Stimulated activated CD4-positive, alpha-beta T cell treated with anti-CD3 and anti-CD28 coated beads, Interleukin-12 subunit alpha, Interleukin-12 subunit beta, amount 100 ng/mL, for 48 hours (primary cell): ENCODE data around the gene ZNF555.
"Not testable (repeated sequence)": the region's sequence is repeated elsewhere in the genome, so short reads cannot be mapped to it uniquely, and the experiment has no call there.

Source experiments
- DNase-seq, 3 donors: peaks; one replicate each; pipeline ENCODE4 v3.0.0-alpha.2; 2020; ENCODE audit warnings: low read depth in 2 of 3, low spot score in 1 of 3

The ZNF555 gene

DNA sequence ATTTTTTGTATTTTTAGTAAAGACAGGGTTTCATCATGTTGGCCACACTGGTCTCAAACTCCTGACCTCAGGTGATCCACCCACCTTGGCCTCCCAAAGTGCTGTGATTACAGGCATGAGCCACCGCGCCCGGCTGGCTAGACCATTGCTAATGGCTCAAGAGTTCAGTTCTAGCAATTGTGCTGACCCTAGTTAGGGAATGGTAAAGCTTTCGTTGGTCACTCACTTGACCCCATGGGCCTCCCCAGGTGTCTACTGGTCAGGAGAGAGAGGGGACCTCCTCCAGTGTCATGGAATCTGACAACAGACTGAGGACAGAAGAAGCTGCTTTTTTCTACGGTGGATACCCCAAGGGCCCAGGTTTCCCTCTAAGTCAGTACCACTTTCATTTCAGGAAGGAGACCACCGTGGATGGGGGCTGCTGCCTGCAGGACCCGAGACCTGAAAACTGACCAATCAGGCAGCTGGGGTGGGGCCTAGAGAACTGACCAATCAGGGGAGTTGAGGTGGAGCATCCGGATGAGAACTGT is 25.3 kb downstream of the ZNF555 start:
- DNase-seq = no peak

DNA sequence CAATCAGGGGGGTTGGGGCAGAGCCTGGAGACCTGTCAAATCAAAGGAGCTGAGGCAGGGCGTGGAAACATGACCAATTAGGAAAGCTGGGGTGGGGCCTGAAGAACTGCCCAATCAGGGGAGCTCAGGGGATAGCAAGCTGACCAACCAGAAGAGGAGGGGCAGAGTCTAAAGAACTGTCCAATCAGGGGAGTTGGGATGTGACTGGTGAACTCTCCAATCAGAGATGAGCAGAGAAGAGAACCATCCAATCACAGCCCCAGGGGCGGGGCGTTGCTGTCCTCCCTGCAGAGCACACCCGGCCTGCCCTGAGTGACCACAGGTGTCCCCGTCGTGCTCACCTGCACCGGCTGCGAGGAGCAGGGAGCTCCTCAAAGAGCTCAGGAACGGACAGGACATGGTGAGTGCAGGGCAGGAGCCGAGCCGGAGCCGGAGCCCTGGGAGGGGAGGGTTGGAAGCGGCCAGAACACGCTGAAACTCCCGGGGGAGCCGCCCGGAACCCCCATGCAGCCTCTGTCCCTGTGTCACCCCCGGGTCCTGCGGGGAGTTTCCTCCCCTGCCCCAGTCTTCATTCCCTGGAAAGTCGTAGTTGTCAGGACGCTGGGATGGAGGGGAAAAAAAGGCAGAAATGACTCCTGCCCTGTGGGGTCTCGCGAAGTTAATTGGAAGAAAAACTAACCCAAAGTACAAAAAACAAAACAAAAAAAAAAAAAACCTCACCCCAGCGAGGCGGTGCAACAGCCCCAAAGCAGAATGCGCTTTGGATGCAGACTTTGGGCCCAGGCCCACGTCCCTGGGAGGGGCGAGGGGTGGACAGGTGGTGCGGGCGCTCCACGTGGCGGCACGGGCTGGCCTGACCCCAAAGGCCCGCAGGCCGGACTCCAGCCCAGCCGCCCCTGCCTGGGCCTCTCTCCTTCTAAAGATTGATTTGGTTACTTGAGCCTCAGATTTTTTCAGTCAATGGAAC is 26.0 kb downstream of the ZNF555 start, which contains the start of gene ZNF556:
Gene ZNF556 (plus strand): TSS at position 311 of the 967 bp plus-strand sequence. CDS start 87 bp downstream, at position 398.
- DNase-seq = no peak

DNA sequence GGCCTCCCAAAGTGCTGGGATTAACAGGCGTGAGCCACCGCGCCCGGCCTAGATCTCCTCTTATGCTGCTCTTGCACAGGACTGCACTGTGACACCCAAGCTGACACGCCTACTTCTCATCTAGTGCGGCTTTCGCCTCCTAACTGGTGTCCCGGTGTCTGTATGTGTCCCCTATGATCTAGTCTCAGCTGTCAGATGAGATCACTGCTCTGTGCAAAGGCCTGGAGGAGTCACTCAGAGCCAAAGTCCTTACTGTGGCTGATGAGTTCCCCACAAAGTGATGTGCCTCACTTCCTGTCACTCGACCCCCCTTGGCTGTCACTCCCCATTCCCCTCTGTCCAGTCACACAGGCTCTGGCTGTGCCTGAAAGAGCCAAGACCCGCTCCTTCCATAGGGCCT is 28.3 kb downstream of the ZNF555 start:
- DNase-seq = no peak

DNA sequence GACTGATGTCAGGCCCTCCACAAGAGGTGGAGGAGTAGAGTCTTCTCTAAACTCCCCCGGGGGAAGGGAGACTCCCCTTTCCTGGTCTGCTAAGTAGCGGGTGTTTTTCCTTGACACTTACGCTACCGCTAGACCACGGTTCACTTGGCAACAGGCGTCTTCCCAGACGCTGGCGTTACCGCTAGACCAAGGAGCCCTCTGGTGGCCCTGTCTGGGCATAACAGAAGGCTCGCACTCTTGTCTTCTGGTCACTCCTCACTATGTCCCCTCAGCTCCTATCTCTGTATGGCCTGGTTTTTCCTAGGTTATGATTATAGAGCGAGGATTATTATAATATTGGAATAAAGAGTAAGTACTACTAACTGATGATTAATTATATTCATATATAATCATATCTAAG is 30.9 kb downstream of the ZNF555 start:
- peak in 1 of 3 donors; percentile 17 for DNase-seq

DNA sequence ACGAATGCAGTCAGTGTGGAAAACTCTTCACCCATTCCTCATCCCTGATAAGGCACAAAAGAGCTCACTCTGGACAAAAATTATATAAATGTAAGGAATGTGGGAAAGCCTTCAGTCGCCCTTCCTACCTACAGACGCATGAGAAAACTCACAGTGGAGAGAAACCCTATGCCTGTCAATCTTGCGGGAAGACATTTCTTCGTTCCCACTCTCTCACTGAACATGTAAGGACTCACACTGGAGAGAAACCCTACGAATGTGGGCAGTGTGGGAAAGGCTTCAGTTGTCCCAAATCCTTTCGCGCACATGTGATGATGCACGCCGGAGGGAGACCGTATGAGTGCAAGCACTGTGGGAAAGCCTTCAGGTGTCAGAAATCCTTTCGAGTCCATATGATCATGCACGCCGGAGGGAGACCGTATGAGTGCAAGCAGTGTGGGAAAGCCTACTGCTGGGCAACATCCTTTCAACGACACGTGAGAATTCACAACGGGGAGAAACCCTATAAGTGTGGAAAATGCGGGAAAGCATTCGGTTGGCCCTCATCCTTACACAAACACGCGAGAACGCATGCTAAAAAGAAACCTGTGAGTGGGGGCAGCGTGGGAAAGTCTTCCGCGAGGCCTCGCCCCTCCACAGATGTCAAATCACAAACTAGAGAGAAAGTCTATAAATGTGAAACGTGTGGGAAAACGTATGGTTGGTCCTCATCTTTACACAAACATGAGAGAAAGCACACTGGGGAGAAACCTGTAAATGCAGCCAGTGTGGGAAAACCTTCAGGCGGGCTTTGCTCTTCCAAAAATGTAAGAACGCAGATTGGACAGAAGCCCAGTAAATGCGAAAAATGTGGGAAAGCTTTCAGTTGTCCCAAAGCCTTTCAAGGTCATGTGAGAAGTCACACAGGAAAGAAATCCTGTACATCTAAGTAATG is 36.4 kb downstream of the ZNF555 start:
- no peak for DNase-seq

DNA sequence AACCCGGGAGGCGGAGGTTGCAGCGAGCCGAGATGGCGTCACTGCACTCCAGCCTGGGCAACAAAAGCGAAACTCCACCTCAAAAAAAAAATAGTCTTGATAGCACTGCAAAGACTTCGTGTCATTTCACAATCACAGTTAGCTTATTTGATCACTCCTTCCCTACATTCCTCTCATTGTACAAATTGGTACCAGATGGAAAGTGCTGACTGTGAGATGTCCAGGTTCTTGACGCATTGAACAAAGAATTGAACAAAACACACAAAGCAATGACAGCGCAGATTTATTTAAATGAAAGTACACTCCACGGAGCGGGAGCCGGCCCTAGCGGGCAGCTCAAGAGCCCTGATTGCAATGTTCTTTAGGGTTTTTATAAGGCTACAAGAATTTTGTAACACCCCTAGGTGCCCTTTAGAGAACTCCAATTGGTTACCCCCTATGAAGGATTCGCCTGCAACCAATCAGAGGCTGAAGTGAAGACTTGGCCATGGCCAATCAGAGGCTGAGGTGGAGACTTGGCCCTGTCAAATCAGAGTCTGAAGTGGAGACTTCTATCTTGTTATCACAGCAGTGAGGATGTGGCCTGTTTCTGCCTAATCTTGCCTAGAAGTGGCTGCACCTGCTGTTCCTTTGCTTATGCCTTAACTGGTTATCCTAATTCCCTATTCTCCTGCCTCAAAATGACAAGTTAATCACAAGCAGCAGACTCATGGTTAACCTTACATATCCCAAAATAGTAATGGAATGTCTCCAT is 42.6 kb downstream of the ZNF555 start:
- no peak for DNase-seq

DNA sequence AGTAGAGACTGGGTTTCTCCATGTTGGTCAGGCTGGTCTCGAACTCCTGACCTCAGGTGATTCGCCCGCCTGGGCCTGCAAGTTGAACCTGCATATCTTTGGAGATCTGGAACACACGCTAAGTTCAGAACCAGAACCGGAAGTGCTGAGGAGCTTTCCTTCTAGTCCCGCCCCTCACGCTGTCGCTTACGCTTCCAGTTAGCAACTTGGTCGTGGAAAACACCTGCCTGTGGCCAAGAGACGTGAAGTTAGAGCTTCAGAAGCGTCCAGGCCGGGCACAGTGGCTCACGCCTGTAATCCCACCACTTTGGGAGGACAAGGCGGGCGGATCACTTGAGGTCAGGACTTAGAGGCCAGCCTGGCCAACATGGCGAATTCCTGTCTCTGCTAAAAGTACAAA is 44.5 kb downstream of the ZNF555 start:
- DNase-seq = no peak

DNA sequence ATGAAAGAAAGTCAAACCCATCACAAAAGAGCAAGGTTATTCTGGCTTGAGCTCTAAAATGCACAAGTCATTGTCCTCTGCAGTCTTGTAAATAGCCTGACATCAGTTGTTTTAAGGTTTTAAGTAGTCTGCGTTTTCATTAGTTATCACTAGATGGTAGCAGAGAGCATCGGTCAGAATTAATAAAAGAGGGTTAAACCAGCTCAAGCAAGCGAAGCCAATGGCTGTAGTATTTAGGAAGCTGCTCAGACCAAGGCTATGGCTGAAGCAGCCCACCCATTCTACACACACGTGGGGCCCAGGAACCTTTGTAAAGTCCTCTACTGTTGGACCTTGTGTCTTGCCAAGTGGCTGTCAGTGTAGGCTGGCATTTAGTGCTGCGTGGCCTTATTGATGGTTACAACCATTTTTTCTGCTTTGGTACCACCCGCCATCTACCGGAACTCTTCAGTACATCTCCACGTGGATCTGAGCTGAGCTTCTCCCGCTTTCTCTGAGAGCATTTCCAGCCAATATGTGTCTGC is 46.2 kb downstream of the ZNF555 start:
- no peak for DNase-seq

DNA sequence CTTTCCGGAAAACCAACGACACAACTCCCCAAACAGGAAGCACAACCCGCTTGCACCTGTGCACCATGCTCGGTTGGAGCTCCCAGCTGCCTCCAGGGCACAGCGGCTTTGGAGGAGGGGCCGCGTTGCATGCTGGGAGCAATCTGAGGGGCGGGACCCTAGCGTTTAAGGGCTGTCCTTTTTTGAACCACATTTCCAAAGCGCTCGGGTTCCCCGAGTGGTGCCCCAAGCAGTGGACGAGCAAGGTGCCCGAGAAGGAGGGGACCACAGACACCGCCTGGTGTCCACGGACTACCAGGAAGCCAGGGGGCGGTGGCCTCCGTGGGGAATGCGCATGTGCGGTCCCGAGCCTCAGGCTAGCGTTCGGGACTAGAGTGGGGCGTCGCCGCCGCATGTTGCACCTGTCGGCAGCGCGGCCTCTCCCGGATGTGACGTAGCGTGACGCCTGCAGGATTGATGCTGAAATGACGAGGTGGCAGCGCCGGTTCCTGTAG is 47.5 kb downstream of the ZNF555 start:
- DNase-seq = peak in 2 of 3 donors; percentile 36 to 44

DNA sequence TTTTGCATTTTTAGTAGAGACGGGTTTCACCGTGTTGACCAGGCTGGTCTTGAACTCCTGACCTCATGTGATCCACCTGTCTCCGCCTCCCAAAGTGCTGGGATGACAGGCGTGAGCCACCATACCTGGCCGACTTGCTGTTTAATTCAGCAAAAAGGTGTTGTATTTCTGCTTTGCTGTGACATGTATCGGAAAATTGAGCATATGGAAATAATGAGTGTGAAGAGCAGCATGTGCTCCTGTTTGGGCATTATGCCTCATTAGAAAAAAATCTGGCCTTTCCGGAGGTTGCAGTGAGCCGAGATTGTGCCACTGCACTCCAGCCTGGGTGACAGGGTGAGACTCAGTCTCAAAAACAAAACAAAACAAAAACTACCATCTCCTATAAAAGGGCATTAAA is 49.3 kb downstream of the ZNF555 start:
- not testable (repeated sequence) for DNase-seq

DNA sequence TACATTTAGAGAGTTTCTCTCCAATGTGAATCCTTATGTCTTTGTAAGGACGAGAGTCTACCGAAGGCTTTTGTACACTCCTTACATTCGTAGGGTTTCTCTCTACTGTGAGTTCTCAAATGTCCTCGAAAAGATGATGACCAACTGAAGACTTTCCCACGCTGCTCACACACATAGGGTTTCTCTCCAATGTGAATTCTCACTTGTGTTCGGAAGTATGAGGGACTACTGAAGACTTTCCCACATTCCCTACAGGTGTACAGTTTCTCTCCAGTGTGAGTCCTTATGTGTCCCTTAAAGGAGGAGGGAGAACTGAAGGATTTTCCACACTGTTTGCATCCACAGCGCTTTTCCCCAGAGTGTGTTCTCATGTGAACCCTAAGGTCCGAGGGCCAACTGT is 55.4 kb downstream of the ZNF555 start:
- no peak for DNase-seq

DNA sequence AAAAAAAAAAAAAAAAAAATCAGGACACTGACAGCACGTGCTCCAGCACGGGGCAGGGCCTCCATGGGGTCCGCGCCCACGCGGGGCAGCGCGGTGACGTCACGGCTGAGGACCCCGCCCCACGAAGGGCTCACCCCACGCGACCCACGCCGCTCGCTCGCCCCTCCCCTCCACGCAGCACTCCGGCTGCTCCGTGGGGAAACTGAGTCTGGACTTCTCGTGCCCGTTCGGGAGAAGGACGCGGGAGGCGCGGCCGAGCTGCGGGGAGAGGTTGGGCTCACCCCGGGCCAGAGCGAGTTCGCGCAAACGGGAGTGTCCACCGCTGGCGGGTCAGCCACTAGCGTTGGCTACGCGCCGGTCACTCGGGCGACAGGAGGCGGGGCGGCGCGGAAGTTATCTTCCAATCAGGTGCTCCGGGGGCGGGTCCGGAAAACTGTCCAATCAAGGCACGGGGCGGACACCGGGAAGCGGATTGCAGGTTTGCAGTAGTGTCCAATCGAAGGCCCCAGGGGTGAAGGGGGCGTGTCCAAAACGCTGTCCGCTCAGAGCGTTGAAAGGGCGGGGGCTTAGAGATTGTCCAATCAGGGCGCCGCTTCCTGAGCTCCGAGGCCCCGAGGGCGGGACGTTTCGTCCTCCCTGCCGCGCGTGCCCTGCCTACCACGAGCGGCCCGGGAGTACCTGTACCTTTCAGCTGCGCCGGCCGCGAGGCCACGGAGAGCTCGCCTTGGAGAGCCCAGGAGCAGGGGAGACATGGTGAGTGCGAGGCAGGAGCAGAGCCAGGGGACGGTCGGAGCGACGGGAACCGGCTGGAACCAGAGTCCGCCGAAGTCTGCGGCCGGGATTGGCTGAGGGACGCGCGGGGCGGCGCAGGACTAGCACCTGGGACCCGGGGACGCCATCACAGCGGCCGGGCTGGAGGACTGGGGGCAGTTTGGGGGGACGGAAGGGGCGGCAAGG is 59.3 kb downstream of the ZNF555 start, which contains the start of gene ZNF57:
Gene ZNF57 (plus strand): TSS at position 633 of the 957 bp plus-strand sequence. CDS start 118 bp downstream, at position 751.
- peak; percentile 97 to 99 (median 98) for DNase-seq

DNA sequence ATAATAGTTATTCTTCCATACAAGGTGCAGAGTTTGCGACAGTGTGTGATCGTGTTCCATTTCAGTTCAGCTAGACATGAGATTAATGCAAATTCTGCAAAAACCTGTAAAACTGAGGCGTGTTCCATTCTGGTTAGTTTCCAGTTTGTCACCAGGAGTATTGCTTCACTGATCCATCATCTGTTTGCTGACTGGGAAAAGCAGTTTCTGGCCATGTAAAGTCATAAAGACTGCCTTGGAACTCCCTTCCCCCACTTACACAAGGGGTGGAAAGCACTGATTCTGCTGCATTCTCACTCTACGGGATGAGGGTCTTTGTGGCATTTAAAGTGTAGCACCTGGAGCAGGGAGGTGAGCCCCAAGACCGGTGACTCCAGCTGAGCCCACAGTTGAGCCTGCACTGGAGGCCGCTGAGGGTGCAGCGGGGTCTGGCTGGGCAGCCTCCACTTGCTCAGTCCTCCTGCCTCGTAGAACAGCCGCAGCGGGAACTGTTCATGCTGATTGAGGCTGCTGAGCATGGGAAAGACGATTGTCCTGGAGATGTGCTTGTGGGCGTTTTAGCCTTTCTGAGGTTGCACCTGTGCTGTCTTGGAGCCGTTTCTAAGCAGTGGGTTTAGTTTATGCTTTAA is 61.4 kb downstream of the ZNF555 start:
- DNase-seq = no peak

DNA sequence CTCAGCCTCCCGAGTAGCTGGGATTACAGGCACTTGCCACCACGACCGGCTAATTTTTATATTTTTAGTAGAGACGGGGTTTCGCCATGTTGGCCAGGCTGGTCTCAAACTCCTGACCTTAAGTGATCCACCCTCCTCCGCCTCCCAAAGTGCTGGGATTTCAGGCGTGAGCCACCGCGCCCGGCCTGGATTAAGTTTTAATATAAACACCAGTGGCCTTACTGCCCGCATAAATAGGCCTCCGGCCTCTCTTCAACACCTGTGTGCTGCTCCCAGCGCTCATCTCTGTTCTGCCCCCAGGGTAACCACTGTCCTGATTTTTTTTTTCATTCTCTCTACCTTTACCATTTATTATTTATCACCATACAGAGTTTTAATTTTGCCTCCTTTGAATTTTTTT is 62.1 kb downstream of the ZNF555 start:
- DNase-seq = not testable (repeated sequence)

DNA sequence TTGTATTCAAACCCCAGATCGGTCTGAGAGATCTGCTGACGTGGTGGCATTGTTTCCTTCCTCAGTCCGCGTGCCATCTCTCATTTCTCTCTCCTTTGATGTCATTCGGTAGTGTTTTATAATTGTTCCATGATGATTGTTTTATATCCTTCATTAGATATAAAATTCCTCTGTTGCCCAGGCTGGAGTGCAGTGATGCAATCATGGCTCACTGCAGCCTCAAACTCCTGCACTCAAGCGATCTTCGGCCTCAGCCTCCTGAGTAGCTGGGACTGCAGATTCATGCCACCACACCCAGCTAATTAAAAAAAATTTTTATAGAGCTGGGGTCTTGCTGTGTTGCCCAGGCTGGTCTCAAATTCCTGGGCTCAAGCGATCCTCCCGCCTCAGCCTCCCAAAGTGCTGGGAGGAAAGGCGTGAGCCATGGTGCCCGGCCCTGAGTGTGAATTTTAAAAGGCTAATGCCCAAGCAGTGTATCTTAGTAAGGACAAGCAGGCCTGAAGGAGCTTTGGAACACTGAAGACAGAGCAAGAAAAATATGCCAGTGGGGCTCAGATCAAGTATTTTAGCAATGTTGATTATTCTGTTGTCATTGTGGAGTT is 64.7 kb downstream of the ZNF555 start:
- no peak for DNase-seq

DNA sequence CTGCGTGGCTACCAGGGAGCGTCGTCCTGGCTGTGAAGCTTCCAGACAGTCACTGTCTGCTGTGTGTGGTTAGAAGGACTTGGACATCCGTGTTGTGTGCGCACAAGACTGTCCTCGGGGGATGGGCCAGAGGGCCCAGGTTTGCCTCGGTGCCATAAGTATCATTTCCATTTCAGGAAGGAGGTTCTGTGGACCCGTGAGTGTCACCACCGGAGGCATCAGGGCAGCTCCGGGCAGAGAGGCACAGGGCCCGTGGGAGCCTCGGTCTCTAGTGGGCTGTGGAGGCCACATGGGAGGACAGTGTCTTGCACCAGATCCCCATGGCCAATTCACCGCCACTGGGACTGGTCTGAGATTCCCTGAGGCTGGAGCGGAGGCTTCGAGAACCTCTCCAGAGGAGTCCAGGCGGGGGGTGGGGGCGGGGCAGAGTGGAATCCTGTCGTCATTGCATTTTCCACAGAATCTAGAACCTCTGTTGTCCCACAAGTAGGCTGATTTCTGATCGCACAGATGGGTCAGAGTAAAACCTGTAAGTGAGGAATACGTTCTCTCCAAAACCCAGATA is 65.4 kb downstream of the ZNF555 start:
- no peak for DNase-seq
